Measurements from ENCODE around the gene SLCO4C1. TPM values are rescaled to one million over a fixed set of nuclear protein-coding genes. Genes with fewer than 3 reads are reported as not detected.

The SLCO4C1 gene
- total and polyA plus RNA-seq, 2 of the 13 experiments (the other 11 are each of a cell fraction or from before 2014, with no cell fraction given) = 1.3 to 7.8 TPM

DNA sequence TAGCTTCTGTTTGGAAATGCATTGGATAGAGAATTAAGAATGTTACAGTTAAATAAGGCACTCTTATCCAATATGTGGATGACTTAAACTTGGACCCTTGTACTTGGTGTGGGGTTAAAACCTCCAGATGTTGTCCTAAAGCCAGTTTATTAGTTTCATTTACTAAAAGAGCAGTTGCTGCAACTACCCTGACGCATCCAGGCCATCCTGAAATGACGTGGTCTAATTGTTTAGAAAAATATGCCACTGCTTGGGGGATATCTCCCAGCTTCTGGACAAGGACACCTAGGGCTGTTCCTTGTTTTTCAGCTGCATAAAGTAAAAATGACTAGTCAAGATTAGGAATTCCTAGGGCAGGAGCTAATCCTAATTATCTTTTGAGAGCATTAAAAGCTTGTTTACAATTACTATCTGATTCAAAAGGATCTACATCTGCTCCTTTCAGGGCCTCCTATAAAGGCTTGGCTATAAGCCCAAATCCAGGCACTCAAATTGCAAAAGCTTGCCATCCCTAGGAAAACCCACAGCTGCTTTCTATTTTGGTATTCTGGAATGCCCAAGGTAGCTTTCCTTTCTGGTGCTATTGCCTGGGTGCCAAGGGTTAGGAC lies 45.7 kb upstream of the SLCO4C1 start:
- Histone ChIP-seq H3K9ac (ENCODE audit: insufficient read depth, low read depth, low read length) (no peak overlapping the region), H3K79me2 (ENCODE audit: insufficient read depth, low read length) (no peaks in the 10 kb centered on the region), H3K4me1 (ENCODE audit: insufficient read depth, low read length) (no peaks in the 10 kb centered on the region), H3K4me3 (replicated peaks in 1 of 3; ENCODE audit: insufficient read depth in 1 of 3, low read depth in 2 of 3, low read length in 3 of 3) (no peak overlapping the region), H4K20me1 (ENCODE audit: insufficient read depth, low read length) (no peaks in the 10 kb centered on the region), H3K4me2 (ENCODE audit: low read depth, low read length) (no peak overlapping the region), H3K36me3 (replicated peaks in 1 of 2; ENCODE audit: control insufficient read depth in 1 of 2, insufficient read depth in 2 of 2, low read length in 2 of 2) (no peaks in the 10 kb centered on the region), H3K27ac (ENCODE audit: extremely low read length, insufficient read depth, low read length) (no peak overlapping the region), H2AFZ (ENCODE audit: low read length) (no peak overlapping the region), H3K27me3 (ENCODE audit: control insufficient read depth in 1 of 2, insufficient read depth in 2 of 2, low read length in 2 of 2) (no peaks in the 10 kb centered on the region), H3K9me3 (ENCODE audit: low read length) (no peaks in the 10 kb centered on the region)
- in situ Hi-C loops (cut with HindIII; ENCODE audit: extremely low pct_ligation_motif_present, low pct_unique_long_range_greater_than_20kb) = no loop called here
- WGBS (ENCODE audit: low lambda C conversion rate) = 9% methylated on average over 2 of the region's 2 CpGs
- BruUV-seq (replicated peaks) = no TSS peak
- CTCF ChIA-PET (ENCODE audit: low intra/inter-chr PET ratio, low total read pairs) = no interaction called here
- DNase-seq (ENCODE audit: low spot score) (no peak), ATAC-seq (no peak), FAIRE-seq (no peak)
- TF ChIP-seq TOE1 (CRISPR knock-in tag; IDR thresholded peaks at IDR 0.05) (no peak), ZFP41 (CRISPR knock-in tag; IDR thresholded peaks at IDR 0.05; ENCODE audit: borderline replicate concordance) (no peak)
- TF ChIP-seq, protein P1, sequence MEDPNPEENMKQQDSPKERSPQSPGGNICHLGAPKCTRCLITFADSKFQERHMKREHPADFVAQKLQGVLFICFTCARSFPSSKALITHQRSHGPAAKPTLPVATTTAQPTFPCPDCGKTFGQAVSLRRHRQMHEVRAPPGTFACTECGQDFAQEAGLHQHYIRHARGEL (CRISPR knock-in tag; IDR thresholded peaks at IDR 0.05) = no peak
- POLR2A ChIA-PET = no interaction called here
- intact Hi-C loops (cut with micrococcal nuclease; ENCODE audit: unreplicated experiment) = no loop called here

DNA sequence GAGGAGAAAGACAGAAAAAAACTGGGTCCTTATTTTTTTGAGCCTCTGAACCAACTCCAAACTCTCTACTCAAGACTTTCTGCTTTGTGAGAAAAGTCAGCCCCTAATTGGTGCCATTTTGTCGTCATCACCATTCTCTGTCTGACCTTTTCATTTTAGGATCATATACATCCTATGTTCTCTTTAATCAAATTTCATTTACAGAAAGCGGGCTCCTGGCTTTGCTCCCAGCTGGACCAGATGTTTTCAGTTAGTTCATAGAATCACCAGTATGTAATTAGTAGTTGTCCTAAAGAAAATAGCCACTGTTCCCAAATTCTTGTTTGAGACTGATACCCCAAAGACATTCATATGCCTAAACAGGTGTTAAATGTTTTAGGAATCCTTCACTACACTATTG lies 28.6 kb upstream of the SLCO4C1 start:
- ChIA-PET POLR2A (no interaction called here), CTCF (ENCODE audit: low intra/inter-chr PET ratio, low total read pairs) (no interaction called here)
- Histone ChIP-seq H2AFZ (ENCODE audit: low read length) (no peak overlapping the region), H3K9ac (ENCODE audit: insufficient read depth, low read depth, low read length) (no peak overlapping the region), H3K79me2 (ENCODE audit: insufficient read depth, low read length) (no peaks in the 10 kb centered on the region), H4K20me1 (ENCODE audit: insufficient read depth, low read length) (no peaks in the 10 kb centered on the region), H3K4me3 (replicated peaks in 1 of 3; ENCODE audit: insufficient read depth in 1 of 3, low read depth in 2 of 3, low read length in 3 of 3) (no peak overlapping the region), H3K36me3 (replicated peaks in 1 of 2; ENCODE audit: control insufficient read depth in 1 of 2, insufficient read depth in 2 of 2, low read length in 2 of 2) (no peaks in the 10 kb centered on the region), H3K4me1 (ENCODE audit: insufficient read depth, low read length) (no peaks in the 10 kb centered on the region), H3K9me3 (ENCODE audit: low read length) (no peaks in the 10 kb centered on the region), H3K27ac (ENCODE audit: extremely low read length, insufficient read depth, low read length) (no peak overlapping the region), H3K27me3 (ENCODE audit: control insufficient read depth in 1 of 2, insufficient read depth in 2 of 2, low read length in 2 of 2) (no peaks in the 10 kb centered on the region), H3K4me2 (ENCODE audit: low read depth, low read length) (no peak overlapping the region)
- 12% methylated on average over 2 of the region's 2 CpGs for WGBS (ENCODE audit: low lambda C conversion rate)
- FAIRE-seq = no peak
- intact Hi-C loops (cut with micrococcal nuclease; ENCODE audit: unreplicated experiment) (no loop called here), in situ Hi-C loops (cut with HindIII; ENCODE audit: extremely low pct_ligation_motif_present, low pct_unique_long_range_greater_than_20kb) (no loop called here)
- DNase-seq (ENCODE audit: low spot score) = no peak
- BruUV-seq (replicated peaks) = no TSS peak
- no peak for ATAC-seq
- no peak for TF ChIP-seq MZF1 (CRISPR knock-in tag; IDR thresholded peaks at IDR 0.05; ENCODE audit: borderline replicate concordance)
- TF ChIP-seq ZNF12 (CRISPR knock-in tag; IDR thresholded peaks at IDR 0.05) = no peak
- no peak for TF ChIP-seq KMT2B (CRISPR knock-in tag; IDR thresholded peaks at IDR 0.05)
- TF ChIP-seq CREM (IDR thresholded peaks at IDR 0.05) = no peak
- no peak for TF ChIP-seq CREM (CRISPR knock-in tag; IDR thresholded peaks at IDR 0.05)
- no peak for TF ChIP-seq FOXO1 (CRISPR knock-in tag; IDR thresholded peaks at IDR 0.05)
- TF ChIP-seq HNRNPL (IDR thresholded peaks at IDR 0.05; ENCODE audit: low read depth, low read length) = no peak
- TF ChIP-seq, protein P2, sequence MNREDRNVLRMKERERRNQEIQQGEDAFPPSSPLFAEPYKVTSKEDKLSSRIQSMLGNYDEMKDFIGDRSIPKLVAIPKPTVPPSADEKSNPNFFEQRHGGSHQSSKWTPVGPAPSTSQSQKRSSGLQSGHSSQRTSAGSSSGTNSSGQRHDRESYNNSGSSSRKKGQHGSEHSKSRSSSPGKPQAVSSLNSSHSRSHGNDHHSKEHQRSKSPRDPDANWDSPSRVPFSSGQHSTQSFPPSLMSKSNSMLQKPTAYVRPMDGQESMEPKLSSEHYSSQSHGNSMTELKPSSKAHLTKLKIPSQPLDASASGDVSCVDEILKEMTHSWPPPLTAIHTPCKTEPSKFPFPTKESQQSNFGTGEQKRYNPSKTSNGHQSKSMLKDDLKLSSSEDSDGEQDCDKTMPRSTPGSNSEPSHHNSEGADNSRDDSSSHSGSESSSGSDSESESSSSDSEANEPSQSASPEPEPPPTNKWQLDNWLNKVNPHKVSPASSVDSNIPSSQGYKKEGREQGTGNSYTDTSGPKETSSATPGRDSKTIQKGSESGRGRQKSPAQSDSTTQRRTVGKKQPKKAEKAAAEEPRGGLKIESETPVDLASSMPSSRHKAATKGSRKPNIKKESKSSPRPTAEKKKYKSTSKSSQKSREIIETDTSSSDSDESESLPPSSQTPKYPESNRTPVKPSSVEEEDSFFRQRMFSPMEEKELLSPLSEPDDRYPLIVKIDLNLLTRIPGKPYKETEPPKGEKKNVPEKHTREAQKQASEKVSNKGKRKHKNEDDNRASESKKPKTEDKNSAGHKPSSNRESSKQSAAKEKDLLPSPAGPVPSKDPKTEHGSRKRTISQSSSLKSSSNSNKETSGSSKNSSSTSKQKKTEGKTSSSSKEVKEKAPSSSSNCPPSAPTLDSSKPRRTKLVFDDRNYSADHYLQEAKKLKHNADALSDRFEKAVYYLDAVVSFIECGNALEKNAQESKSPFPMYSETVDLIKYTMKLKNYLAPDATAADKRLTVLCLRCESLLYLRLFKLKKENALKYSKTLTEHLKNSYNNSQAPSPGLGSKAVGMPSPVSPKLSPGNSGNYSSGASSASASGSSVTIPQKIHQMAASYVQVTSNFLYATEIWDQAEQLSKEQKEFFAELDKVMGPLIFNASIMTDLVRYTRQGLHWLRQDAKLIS (CRISPR knock-in tag; IDR thresholded peaks at IDR 0.05) = no peak
- TF ChIP-seq NR3C1 (CRISPR knock-in tag; IDR thresholded peaks at IDR 0.05) = no peak
- no peak for TF ChIP-seq ZFP37 (CRISPR knock-in tag; IDR thresholded peaks at IDR 0.05; ENCODE audit: borderline replicate concordance)
- TF ChIP-seq MAFF (IDR thresholded peaks at IDR 0.05; ENCODE audit: low read depth, low read length) = no peak
- no peak for TF ChIP-seq ZNF207 (IDR thresholded peaks at IDR 0.05; ENCODE audit: borderline replicate concordance)
